D721Med (cell line): ENCODE data around the gene ADAM10.

Experiments used
- DNase-seq: peaks from one replicate; pipeline ENCODE4 v3.0.0; 2011; ENCODE audit warnings: low spot score; ENCODE audit not compliant: insufficient read length
- FAIRE-seq: peaks from 2 replicates; lab custom pipeline; 2011; peaks lifted over from hg19 to GRCh38; lab: Jason Lieb, UNC
- TF ChIP-seq, protein P1 (sequence below): IDR thresholded peaks from 2 replicates; pipeline ENCODE4 v1.5.1; 2012; ENCODE audit warnings: mild to moderate bottlenecking, control low read depth; ENCODE audit not compliant: insufficient read depth; ENCODE audit errors: missing control alignments

Gene ADAM10

DNA sequence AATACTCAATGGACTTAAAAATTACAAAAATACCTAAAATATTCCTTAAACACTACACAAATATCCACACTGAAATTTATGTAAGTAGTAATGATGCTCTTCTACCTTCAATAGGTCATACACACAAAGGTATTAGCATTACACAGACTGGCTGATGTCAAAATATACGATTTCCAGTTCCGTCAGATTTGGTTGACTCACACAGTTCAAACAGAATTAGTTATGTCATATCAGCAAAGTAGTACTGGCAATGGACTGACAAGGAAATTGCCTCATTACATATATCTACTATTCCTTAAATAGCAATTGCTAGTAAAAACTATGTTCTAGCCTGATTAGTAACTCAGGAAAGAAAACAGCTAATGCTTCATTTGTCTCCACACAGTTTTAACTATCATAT lies 70.8 kb downstream of the ADAM10 start:
- no peak for FAIRE-seq
- no peak for DNase-seq

DNA sequence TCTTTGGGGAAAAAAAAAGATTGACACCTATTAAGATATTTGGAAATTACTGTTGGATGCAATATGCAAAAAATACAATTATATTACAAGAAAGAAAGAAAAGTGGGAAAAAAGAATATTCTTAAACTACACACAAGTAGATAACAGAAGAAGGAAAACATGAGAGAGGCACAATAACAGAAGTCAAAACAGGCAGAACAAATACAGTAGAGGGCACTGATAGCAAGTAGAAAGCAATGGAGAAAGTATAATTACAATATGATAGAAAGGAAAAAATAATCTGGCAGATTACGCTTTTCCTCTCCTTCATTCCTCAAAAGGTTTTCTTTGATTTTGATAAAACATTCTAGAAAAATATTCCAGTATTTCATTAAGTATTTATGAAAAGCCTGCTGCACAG lies 72.1 kb downstream of the ADAM10 start:
- DNase-seq: no peak
- FAIRE-seq: no peak

More for the DNA sequence above, 70.8 kb downstream of the ADAM10 start:
- TF ChIP-seq, protein P1, sequence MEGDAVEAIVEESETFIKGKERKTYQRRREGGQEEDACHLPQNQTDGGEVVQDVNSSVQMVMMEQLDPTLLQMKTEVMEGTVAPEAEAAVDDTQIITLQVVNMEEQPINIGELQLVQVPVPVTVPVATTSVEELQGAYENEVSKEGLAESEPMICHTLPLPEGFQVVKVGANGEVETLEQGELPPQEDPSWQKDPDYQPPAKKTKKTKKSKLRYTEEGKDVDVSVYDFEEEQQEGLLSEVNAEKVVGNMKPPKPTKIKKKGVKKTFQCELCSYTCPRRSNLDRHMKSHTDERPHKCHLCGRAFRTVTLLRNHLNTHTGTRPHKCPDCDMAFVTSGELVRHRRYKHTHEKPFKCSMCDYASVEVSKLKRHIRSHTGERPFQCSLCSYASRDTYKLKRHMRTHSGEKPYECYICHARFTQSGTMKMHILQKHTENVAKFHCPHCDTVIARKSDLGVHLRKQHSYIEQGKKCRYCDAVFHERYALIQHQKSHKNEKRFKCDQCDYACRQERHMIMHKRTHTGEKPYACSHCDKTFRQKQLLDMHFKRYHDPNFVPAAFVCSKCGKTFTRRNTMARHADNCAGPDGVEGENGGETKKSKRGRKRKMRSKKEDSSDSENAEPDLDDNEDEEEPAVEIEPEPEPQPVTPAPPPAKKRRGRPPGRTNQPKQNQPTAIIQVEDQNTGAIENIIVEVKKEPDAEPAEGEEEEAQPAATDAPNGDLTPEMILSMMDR: no peak

DNA sequence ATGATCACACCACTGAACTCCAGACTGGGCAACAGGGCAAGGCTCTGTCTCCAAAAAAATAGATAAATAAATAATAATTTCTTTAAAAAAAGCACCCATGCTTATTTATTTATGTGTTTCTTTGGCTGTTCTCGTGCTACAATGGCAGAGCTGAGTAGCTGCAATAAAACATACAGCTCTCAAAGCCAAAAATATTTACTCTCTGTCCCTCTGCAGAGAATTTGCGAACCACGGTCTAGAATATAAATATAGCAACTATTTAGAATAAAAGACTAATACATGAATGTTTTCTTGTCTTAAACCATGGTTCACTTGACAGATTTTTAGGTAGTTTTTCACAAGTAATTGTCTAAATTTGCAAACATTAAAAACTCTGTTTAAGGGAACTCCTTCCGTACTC lies 72.7 kb downstream of the ADAM10 start:
- DNase-seq (no peak), FAIRE-seq (no peak)
- TF ChIP-seq, protein P1: no peak

More for the DNA sequence above, 72.1 kb downstream of the ADAM10 start:
- TF ChIP-seq, protein P1: peak; percentile 22

DNA sequence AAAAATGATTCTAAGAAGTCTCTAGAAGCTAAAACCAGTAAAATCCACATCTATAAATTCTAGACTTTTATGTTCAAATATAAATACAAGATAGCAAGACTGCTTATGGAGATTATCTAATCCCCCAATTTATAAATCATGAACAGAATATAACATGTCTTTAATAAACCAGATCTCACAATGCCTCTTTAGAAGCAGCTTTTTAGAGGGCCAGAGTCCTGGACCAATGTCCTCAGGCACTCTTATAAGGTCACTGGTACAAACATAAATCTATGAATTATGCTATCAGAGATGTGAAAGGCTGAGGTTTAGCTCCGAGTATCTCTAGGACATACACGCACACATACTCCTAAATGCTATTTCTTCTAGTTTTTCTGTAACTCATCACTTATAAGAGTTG lies 78.3 kb downstream of the ADAM10 start:
- TF ChIP-seq, protein P1: no peak
- no peak for DNase-seq
- FAIRE-seq: no peak

DNA sequence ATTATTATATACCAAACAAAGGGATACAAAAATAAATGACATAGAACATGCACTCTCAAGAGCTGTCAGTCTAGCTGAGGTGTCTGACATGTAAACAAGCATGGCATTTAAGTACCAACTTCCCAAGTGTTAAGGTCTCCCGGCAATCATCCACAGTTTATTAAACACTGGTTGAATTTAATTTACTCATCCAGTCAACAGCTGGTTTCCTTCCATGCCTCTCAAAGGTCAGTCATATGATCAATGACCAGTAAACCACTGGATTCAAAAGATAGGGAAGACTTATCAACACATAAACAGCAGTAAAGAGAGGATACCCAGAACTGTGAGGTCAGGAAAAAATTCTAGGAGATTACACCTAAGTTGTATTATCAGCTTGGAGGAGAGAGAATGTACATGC lies 80.4 kb downstream of the ADAM10 start:
- TF ChIP-seq, protein P1: no peak
- FAIRE-seq: no peak
- DNase-seq: no peak

DNA sequence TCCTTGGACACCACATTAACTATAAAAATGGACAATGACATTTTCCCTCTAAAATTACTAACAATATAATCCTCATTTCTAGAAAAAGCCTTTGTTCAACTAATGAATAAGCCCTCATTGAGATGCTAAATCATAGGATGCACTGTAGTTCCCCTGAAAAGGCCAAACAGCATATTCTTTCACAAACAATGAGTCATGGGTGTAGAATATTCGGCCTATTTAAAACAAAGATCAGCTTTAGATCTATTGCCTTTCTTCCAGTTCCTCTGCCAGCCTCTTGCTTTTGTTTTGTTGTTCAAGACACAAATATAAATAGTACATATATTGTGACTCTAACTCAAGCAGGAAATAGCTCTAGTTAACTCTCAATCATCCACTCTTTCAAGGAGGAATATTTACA lies 82.5 kb downstream of the ADAM10 start:
- FAIRE-seq (no peak), DNase-seq (no peak)
- TF ChIP-seq, protein P1: no peak

DNA sequence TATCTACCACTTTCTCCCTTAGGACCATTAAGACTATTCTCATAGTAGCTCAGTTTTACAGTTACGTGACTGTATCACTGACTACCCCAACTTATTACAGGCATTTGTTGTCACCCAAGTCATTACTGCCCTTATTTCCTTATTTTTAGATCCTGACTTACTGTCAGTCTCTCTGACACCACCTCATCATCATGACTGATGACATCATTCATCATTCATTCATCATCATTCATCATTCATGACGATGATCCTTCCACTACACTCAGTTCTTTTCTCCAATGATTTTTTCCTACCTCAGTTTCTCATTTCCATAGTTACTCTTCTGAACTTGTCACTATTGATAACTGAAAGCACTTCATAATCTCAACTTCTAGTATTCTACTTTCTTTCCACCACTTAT lies 83.8 kb downstream of the ADAM10 start:
- TF ChIP-seq, protein P1: no peak
- DNase-seq (no peak), FAIRE-seq (no peak)
